ENCODE data around the gene DIAPH3. TPM values are rescaled to one million over a fixed set of nuclear protein-coding genes. Genes with fewer than 3 reads are reported as not detected.

Gene DIAPH3
- total and polyA plus RNA-seq, 9 donors, result 4.3 to 12.4 (median 7.9) TPM

GRCh38 chr13:59890054-59890453 lies 273.7 kb downstream of the DIAPH3 start:
- H3K27me3 ChIP-seq (ENCODE audit: control insufficient read depth, insufficient read depth, low read length), result no peaks in the 10 kb centered on the region
- peak; percentile 85 for DNase-seq
- peaks cover 2% of the 10 kb centered on the region for H3K4me1 ChIP-seq (ENCODE audit: control insufficient read depth, insufficient read depth, low read length)
- H3K4me3 ChIP-seq (ENCODE audit: low read length), result no peak overlapping the region
- WGBS (ENCODE audit: insufficient coverage), result 0% methylated on average over 1 of the region's 1 CpG
- H3K9me3 ChIP-seq (replicated peaks; ENCODE audit: control insufficient read depth, low read depth, low read length), result no peaks in the 10 kb centered on the region
- no peaks in the 10 kb centered on the region for H3K36me3 ChIP-seq (ENCODE audit: control insufficient read depth, insufficient read depth, low read length)
- H3K27ac ChIP-seq (ENCODE audit: low read length), result no peak overlapping the region

DNA sequence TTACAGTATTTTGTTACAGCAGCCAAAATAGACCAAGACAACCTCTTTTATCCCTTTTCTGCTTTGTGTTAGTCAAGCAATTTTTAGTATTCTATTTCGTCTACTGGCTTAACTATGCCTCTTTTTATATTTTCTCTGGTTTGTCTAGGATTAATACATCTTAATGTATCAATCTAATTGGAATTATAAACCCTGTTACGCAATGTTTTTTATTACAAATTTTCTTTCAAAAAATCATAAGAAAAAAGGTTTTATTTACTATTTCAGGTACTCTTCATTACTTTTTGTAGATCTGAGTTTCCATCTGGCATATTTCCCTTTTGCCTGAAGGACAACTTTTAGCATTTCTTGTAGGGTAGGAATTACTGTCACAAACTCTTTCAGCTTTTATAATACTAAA lies 275.3 kb downstream of the DIAPH3 start:
- H3K4me3 ChIP-seq (ENCODE audit: low read length), result no peak overlapping the region

GRCh38 chr13:59885076-59885475 lies 278.7 kb downstream of the DIAPH3 start:
- Histone ChIP-seq H3K4me1 (ENCODE audit: control insufficient read depth, insufficient read depth, low read length) (peaks cover 2% of the 10 kb centered on the region), H3K4me3 (ENCODE audit: low read length) (no peak overlapping the region), H3K27ac (ENCODE audit: low read length) (no peak overlapping the region), H3K27me3 (ENCODE audit: control insufficient read depth, insufficient read depth, low read length) (no peaks in the 10 kb centered on the region), H3K36me3 (ENCODE audit: control insufficient read depth, insufficient read depth, low read length) (no peaks in the 10 kb centered on the region), H3K9me3 (replicated peaks; ENCODE audit: control insufficient read depth, low read depth, low read length) (no peaks in the 10 kb centered on the region)
- no peak for DNase-seq
- no CpG with 5 or more reads among the region's 3 CpGs for WGBS (ENCODE audit: insufficient coverage)

More for the DNA sequence above, 275.3 kb downstream of the DIAPH3 start:
- H3K9me3 ChIP-seq (replicated peaks; ENCODE audit: control insufficient read depth, low read depth, low read length), result no peaks in the 10 kb centered on the region
- no peaks in the 10 kb centered on the region for H3K36me3 ChIP-seq (ENCODE audit: control insufficient read depth, insufficient read depth, low read length)
- H3K4me1 ChIP-seq (ENCODE audit: control insufficient read depth, insufficient read depth, low read length), result peaks cover 2% of the 10 kb centered on the region
- no peak overlapping the region for H3K27ac ChIP-seq (ENCODE audit: low read length)
- WGBS (ENCODE audit: insufficient coverage), result no CpG with 5 or more reads among the region's 2 CpGs
- no peaks in the 10 kb centered on the region for H3K27me3 ChIP-seq (ENCODE audit: control insufficient read depth, insufficient read depth, low read length)
- DNase-seq, result no peak

DNA sequence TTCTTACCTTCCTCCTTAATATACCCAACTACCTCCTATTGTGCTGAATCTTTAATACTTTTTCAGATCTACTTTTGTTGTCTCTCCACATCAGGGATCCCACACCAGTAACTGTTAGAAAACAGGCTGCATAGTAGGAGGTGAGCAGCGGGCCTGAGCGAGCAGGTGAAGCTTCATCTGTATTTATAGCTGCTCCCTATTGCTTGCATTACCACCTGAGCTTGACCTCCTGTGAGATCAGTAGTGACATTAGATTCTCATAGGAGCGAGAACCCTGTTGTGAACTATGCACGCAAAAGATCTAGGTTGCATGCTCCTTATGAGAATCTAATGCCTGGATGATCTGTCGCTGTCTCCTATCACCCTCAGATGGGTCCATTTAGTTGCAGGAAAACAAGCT lies 279.8 kb downstream of the DIAPH3 start:
- H3K4me1 ChIP-seq (ENCODE audit: control insufficient read depth, insufficient read depth, low read length), result no peaks in the 10 kb centered on the region
- no peak overlapping the region for H3K4me3 ChIP-seq (ENCODE audit: low read length)
- H3K27me3 ChIP-seq (ENCODE audit: control insufficient read depth, insufficient read depth, low read length), result no peaks in the 10 kb centered on the region
- DNase-seq, result no peak
- H3K9me3 ChIP-seq (replicated peaks; ENCODE audit: control insufficient read depth, low read depth, low read length), result no peaks in the 10 kb centered on the region
- WGBS (ENCODE audit: insufficient coverage), result 92% methylated on average over 2 of the region's 5 CpGs
- H3K36me3 ChIP-seq (ENCODE audit: control insufficient read depth, insufficient read depth, low read length), result no peaks in the 10 kb centered on the region
- H3K27ac ChIP-seq (ENCODE audit: low read length), result no peak overlapping the region

DNA sequence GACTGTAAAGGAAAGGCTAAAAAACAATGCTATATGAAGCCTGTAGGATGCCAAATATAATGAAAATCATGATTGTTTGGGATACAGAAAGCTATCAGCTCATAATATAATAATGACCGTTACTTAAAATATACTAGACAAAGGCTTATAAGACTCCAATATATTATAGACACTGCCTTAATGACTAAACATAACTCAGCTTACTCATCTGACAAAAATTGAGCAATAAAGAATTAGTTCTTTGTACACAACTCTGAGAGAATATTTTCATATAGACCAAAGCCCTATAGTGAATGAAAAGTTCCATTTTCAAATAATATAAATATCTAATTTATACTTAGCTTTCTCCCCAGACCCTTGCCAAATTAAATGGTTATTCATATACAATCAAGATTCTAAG lies 283.3 kb downstream of the DIAPH3 start:
- no peaks in the 10 kb centered on the region for H3K36me3 ChIP-seq (ENCODE audit: control insufficient read depth, insufficient read depth, low read length)
- DNase-seq, result no peak
- H3K27ac ChIP-seq (ENCODE audit: low read length), result no peak overlapping the region
- no peak overlapping the region for H3K4me3 ChIP-seq (ENCODE audit: low read length)
- no peaks in the 10 kb centered on the region for H3K4me1 ChIP-seq (ENCODE audit: control insufficient read depth, insufficient read depth, low read length)
- H3K27me3 ChIP-seq (ENCODE audit: control insufficient read depth, insufficient read depth, low read length), result no peaks in the 10 kb centered on the region
- WGBS (ENCODE audit: insufficient coverage), result no CpG with 5 or more reads among the region's 1 CpG
- H3K9me3 ChIP-seq (replicated peaks; ENCODE audit: control insufficient read depth, low read depth, low read length), result no peaks in the 10 kb centered on the region

DNA sequence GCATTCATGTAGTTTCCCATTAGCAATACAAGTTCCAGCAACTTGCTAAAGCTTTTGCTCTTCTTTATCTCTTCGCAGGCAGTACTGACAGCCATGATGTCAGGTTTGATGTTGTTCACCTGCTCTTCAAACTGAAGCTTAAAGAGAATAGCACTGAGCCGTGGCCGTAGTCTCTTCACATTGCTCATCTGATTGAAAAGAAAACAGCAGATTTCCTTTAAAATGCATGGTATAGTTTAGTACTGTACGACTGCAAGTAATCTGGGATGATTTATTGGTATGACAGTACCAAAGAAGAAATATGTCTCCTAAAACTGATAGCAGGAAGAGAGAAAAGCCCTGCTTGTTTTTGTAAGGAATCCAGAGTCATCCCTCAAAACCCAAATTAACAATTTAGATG lies 284.4 kb downstream of the DIAPH3 start:
- Histone ChIP-seq H3K27ac (ENCODE audit: low read length) (no peak overlapping the region), H3K27me3 (ENCODE audit: control insufficient read depth, insufficient read depth, low read length) (no peaks in the 10 kb centered on the region)
- WGBS (ENCODE audit: insufficient coverage), result 80% methylated on average over 1 of the region's 4 CpGs

GRCh38 chr13:59877933-59878332 lies 285.8 kb downstream of the DIAPH3 start:
- H3K4me1 ChIP-seq (ENCODE audit: control insufficient read depth, insufficient read depth, low read length), result no peaks in the 10 kb centered on the region
- H3K27me3 ChIP-seq (ENCODE audit: control insufficient read depth, insufficient read depth, low read length), result no peaks in the 10 kb centered on the region
- no peak overlapping the region for H3K27ac ChIP-seq (ENCODE audit: low read length)
- DNase-seq, result peak; percentile 11
- no peaks in the 10 kb centered on the region for H3K9me3 ChIP-seq (replicated peaks; ENCODE audit: control insufficient read depth, low read depth, low read length)
- no peak overlapping the region for H3K4me3 ChIP-seq (ENCODE audit: low read length)
- H3K36me3 ChIP-seq (ENCODE audit: control insufficient read depth, insufficient read depth, low read length), result no peaks in the 10 kb centered on the region
- WGBS (ENCODE audit: insufficient coverage), result no CpG with 5 or more reads among the region's 2 CpGs

More for the DNA sequence above, 284.4 kb downstream of the DIAPH3 start:
- Histone ChIP-seq H3K36me3 (ENCODE audit: control insufficient read depth, insufficient read depth, low read length) (no peaks in the 10 kb centered on the region), H3K9me3 (replicated peaks; ENCODE audit: control insufficient read depth, low read depth, low read length) (no peaks in the 10 kb centered on the region), H3K4me3 (ENCODE audit: low read length) (no peak overlapping the region), H3K4me1 (ENCODE audit: control insufficient read depth, insufficient read depth, low read length) (no peaks in the 10 kb centered on the region)
- no peak for DNase-seq

- WGBS (ENCODE audit: insufficient coverage), result 83% methylated on average over 1 of the region's 2 CpGs
- Histone ChIP-seq H3K27ac (ENCODE audit: low read length) (no peak overlapping the region), H3K27me3 (ENCODE audit: control insufficient read depth, insufficient read depth, low read length) (no peaks in the 10 kb centered on the region), H3K36me3 (ENCODE audit: control insufficient read depth, insufficient read depth, low read length) (no peaks in the 10 kb centered on the region), H3K4me1 (ENCODE audit: control insufficient read depth, insufficient read depth, low read length) (no peaks in the 10 kb centered on the region), H3K9me3 (replicated peaks; ENCODE audit: control insufficient read depth, low read depth, low read length) (no peaks in the 10 kb centered on the region), H3K4me3 (ENCODE audit: low read length) (no peak overlapping the region)
- DNase-seq, result no peak
These were observed 288.8 kb downstream of the DIAPH3 start for GRCh38 chr13:59874973-59875372.

DNA sequence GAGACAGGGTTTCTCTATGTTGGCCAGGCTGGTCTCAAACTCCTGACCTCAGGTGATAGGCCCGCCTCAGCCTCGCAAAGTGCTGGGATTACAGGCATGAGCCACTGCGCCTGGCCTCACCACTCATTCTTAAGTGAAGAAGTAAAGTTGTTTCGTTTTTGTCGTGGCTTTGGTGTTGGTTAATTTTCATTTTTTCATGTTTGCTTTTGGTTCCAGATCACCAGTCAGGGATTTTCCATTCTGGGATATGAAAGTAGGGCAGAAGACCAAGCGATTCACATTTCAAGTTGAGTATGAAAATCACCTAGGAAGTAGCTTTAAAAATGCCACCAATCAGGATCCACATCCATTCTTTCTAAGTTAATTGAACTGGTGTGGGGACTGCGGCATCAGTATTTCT lies 289.9 kb downstream of the DIAPH3 start:
- Histone ChIP-seq H3K9me3 (replicated peaks; ENCODE audit: control insufficient read depth, low read depth, low read length) (no peaks in the 10 kb centered on the region), H3K4me3 (ENCODE audit: low read length) (no peak overlapping the region), H3K27me3 (ENCODE audit: control insufficient read depth, insufficient read depth, low read length) (no peaks in the 10 kb centered on the region), H3K4me1 (ENCODE audit: control insufficient read depth, insufficient read depth, low read length) (no peaks in the 10 kb centered on the region), H3K36me3 (ENCODE audit: control insufficient read depth, insufficient read depth, low read length) (no peaks in the 10 kb centered on the region), H3K27ac (ENCODE audit: low read length) (no peak overlapping the region)
- DNase-seq, result no peak
- WGBS (ENCODE audit: insufficient coverage), result no CpG with 5 or more reads among the region's 7 CpGs

DNA sequence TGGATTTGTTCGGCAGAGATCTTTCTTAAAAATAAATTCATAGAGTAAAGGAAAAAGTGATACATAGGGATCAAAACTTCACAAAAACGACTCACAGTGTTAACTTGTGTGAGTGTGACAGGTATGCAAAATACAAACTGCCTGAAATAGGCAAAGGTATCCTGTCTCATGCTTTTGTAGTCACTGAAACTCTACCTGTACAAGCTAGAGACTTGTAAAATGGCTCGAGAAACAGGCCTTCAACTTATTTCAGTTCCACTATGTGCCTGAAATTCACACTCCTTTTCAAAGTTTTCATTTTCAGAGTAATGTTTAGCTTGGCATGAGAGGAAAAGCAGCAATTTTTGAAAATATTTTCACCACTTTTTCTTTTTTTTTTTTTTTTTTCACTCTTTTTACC lies 290.4 kb downstream of the DIAPH3 start:
- Histone ChIP-seq H3K4me3 (ENCODE audit: low read length) (no peak overlapping the region), H3K4me1 (ENCODE audit: control insufficient read depth, insufficient read depth, low read length) (no peaks in the 10 kb centered on the region), H3K27ac (ENCODE audit: low read length) (no peak overlapping the region), H3K36me3 (ENCODE audit: control insufficient read depth, insufficient read depth, low read length) (no peaks in the 10 kb centered on the region), H3K27me3 (ENCODE audit: control insufficient read depth, insufficient read depth, low read length) (no peaks in the 10 kb centered on the region), H3K9me3 (replicated peaks; ENCODE audit: control insufficient read depth, low read depth, low read length) (no peaks in the 10 kb centered on the region)
- no peak for DNase-seq
- WGBS (ENCODE audit: insufficient coverage), result no CpG with 5 or more reads among the region's 3 CpGs

DNA sequence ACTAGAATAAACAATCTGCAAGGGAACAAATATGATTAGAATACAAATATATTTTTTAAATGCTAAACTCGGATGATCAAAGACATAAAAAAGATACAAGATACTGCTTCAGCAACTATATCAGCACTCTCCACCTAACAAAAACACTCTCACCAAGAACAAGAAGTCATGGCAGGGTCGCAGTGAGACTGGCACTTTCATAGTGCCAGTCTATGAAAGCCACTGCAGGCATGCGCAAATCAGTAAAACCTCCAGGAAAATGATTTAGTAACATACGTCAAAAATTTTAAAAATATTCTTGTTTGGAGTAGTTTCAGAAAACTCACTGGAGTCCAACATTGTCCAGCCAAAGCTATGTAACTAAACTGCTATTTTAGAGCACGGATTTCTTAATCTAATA lies 295.9 kb downstream of the DIAPH3 start:
- peak; percentile 18 for DNase-seq
- no peaks in the 10 kb centered on the region for H3K36me3 ChIP-seq (ENCODE audit: control insufficient read depth, insufficient read depth, low read length)
- H3K4me3 ChIP-seq (ENCODE audit: low read length), result no peak overlapping the region
- no peak overlapping the region for H3K27ac ChIP-seq (ENCODE audit: low read length)
- no peaks in the 10 kb centered on the region for H3K27me3 ChIP-seq (ENCODE audit: control insufficient read depth, insufficient read depth, low read length)
- H3K4me1 ChIP-seq (ENCODE audit: control insufficient read depth, insufficient read depth, low read length), result no peaks in the 10 kb centered on the region
- WGBS (ENCODE audit: insufficient coverage), result no CpG with 5 or more reads among the region's 5 CpGs
- H3K9me3 ChIP-seq (replicated peaks; ENCODE audit: control insufficient read depth, low read depth, low read length), result no peaks in the 10 kb centered on the region
